SK-N-SH treated with all-trans-retinoic acid at 6 μM for 48 hours (cell line): ENCODE data around the gene PLD5.

Experiments
- BACH2 ChIP-seq: fragments of 250-450 bp; sonication (Bioruptor Pico); IDR thresholded peaks from 2 replicates; pipeline ENCODE4 v1.9.0; 2021; ENCODE audit warnings: mild to moderate bottlenecking, borderline replicate concordance
- CSRNP3 ChIP-seq: fragments of 250-450 bp; sonication (Bioruptor Pico); IDR thresholded peaks from 2 replicates; pipeline ENCODE4 v1.5.1; 2021; ENCODE audit warnings: mild to moderate bottlenecking, moderate library complexity
- PATZ1 ChIP-seq: fragments of 250-450 bp; sonication (Bioruptor Pico); IDR thresholded peaks from 2 replicates; pipeline ENCODE4 v1.8.0; 2020; ENCODE audit warnings: mild to moderate bottlenecking, moderate library complexity, borderline replicate concordance
- PPARA ChIP-seq: fragments of 250-450 bp; sonication (Bioruptor Pico); IDR thresholded peaks from 2 replicates; pipeline ENCODE4 v1.5.0; 2020; ENCODE audit warnings: mild to moderate bottlenecking, borderline replicate concordance
- ZFP3 ChIP-seq: fragments of 250-450 bp; sonication (Bioruptor Pico); IDR thresholded peaks from 2 replicates; pipeline ENCODE4 v1.5.0; 2020; ENCODE audit warnings: mild to moderate bottlenecking, moderate library complexity
- ZNF70 ChIP-seq: fragments of 450-650 bp; formaldehyde crosslinking; IDR thresholded peaks from 2 replicates; pipeline ENCODE4 v1.5.0; 2020; ENCODE audit warnings: mild to moderate bottlenecking, moderate library complexity

GRCh38 chr1:242440757-242441156 lies 83.7 kb downstream of the PLD5 start:
- TF ChIP-seq ZNF70 (no peak), CSRNP3 (no peak), ZFP3 (CRISPR knock-in tag) (no peak), BACH2 (CRISPR knock-in tag) (no peak), PATZ1 (no peak), PPARA (CRISPR knock-in tag) (no peak)
